Activated CD4-positive, alpha-beta T cell treated with anti-CD3 and anti-CD28 coated beads, Interleukin-2, amount 50 U/mL, for 16 hours (primary cell): Measurements from ENCODE around the gene C3orf20.

Source experiments
- DNase-seq: peaks from one replicate; pipeline ENCODE4 v3.0.0-alpha.2; 2020

Gene C3orf20

DNA sequence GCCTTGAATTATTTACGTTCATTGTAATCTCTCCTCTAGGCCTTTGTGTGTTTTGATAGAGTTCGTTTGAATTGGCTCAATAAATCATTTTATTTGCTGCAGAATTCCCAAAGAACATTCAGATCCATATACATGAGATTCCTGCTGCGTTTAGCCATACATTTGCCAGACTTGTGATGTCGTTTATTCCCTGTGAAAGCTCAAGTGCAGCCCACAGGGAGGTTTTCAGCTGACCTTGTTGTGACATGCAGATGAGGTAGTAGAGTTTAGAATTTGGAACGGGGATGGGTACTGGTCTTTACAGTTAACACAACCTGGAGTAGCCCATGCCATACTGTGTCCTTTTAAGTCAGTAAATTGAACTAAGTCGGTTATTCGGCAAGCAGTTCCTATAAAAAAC lies at the start of gene C3orf20:
TSS of gene C3orf20 (plus strand) at position 301 of the 400 bp plus-strand sequence. CDS start 7,573 bp downstream, outside the sequence.
- no peak for DNase-seq

- no peak for DNase-seq
Measured at GRCh38 chr3:14625443-14625842, 49.5 kb upstream of the C3orf20 start.

GRCh38 chr3:14627815-14628214 lies 47.1 kb upstream of the C3orf20 start:
- DNase-seq: no peak

- no peak for DNase-seq
Measured at GRCh38 chr3:14628406-14628805, 46.5 kb upstream of the C3orf20 start.

- DNase-seq: no peak
Measured at GRCh38 chr3:14630404-14631100, 44.4 kb upstream of the C3orf20 start.

DNA sequence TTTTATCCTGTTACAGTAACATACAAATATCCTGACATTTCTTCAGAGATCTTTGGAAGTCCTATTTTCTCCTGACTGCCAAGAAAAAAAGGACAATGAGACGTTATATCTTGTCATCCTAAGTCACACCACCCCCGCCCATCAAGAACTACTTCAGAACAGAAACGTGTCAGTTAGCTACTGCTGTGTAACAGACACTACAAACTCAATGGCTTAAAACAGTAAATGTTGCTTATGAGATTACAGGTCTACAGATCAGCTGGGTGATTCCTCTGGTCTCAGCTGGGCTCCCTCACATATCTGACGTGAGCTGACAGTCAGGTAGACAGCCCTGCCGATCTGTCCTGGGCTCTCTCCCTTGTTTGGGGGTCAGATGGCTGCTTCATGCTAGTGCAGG lies 43.8 kb upstream of the C3orf20 start:
- DNase-seq: no peak

GRCh38 chr3:14631687-14632441 lies 43.1 kb upstream of the C3orf20 start:
- no peak for DNase-seq

- no peak for DNase-seq
Measured at GRCh38 chr3:14632442-14632930, 42.5 kb upstream of the C3orf20 start.

DNA sequence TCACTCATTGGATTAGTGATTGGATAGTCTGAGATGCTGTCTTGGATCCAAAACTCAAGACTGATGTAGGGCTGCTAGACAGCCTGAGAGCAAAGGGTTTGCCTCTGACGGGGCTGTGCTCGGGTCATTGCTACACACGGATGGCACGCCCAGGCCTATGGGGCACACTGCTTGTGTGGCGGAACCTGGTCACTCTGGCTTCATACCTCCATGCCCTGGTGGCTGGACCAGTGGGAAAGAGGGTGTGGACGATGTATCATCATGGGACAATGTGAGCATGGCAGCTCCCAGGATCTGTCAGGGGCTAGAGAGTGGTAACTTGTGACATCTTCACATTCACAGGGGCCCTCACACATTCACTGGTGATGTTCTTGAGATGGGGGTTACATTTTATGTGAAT lies 41.5 kb upstream of the C3orf20 start:
- no peak for DNase-seq

- DNase-seq: peak; percentile 48
Measured at GRCh38 chr3:14633819-14634424, 41.0 kb upstream of the C3orf20 start.

DNA sequence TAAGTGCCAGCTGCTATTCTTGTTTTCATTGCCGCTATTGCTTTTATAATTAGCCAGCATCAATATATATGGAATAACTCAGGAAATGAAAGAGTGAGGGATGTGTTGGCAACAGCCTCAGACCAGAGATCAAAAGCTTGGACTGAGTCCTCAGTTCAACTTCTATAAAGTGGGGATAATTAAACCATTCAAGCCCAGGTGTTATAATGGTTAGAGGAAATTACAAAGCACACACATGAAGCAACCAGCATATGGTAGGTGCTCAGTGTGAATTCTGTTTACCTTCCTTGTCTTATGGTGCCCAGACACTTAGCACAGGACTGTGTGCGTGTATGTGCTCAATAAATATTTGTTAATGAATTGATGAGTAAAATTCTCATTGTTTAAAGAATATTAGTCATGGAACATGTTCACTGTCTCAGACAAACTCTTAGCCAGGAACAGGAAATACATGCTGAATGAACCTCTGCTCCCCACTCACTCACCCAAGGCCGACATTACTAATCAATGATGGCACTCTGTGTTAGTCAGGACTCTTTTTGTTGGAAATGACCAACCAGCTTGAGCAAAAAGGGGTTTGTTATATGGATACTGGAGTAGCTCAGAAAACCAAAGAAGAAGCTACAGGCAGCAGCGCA lies 40.1 kb upstream of the C3orf20 start:
- DNase-seq: no peak

GRCh38 chr3:14636496-14637087 lies 38.3 kb upstream of the C3orf20 start:
- DNase-seq: no peak

DNA sequence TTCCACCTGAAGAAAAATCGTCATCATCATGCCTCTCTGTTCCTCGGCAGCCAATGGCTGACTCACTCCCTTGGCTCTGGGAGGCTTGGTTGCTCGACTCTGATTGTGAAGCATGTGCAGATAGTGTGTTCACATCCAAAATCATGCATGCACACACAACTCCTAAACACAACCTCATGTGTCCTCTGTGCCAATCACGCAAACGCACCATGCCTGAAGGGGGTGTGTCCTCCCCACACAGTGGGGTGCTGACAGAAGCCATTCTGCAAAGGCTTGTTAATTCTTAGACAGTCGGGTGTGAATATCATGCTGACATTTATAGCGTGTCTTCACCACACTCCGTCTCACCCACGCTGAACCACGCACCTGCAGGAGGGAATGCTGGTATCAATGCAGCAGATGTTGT lies 34.8 kb upstream of the C3orf20 start:
- DNase-seq: no peak

- DNase-seq: no peak
Measured at GRCh38 chr3:14640734-14641133, 34.2 kb upstream of the C3orf20 start.

DNA sequence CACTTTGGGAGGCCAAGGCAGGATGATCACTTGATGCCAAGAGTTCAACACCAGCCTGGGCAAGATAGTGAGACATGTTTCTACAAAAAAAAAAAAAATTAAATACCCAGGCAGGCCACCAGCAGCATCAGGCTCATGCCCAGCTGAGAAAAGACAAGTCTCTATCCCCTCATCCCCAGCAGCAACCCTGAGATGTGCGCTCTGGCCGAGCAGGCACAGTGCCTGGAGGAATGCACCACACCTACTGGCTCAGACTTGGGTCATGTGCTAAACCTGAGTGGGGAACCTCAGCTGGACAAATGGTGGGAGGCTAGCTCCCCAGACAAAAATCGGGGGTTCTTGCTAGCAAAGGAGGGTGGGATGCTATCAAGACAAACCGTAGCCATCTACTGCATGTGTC lies 33.6 kb upstream of the C3orf20 start:
- DNase-seq: no peak

GRCh38 chr3:14645453-14645852 lies 29.5 kb upstream of the C3orf20 start:
- DNase-seq: no peak

GRCh38 chr3:14646131-14646573 lies 28.8 kb upstream of the C3orf20 start:
- DNase-seq: no peak

- no peak for DNase-seq
Measured at GRCh38 chr3:14646589-14647413, 28.1 kb upstream of the C3orf20 start.

DNA sequence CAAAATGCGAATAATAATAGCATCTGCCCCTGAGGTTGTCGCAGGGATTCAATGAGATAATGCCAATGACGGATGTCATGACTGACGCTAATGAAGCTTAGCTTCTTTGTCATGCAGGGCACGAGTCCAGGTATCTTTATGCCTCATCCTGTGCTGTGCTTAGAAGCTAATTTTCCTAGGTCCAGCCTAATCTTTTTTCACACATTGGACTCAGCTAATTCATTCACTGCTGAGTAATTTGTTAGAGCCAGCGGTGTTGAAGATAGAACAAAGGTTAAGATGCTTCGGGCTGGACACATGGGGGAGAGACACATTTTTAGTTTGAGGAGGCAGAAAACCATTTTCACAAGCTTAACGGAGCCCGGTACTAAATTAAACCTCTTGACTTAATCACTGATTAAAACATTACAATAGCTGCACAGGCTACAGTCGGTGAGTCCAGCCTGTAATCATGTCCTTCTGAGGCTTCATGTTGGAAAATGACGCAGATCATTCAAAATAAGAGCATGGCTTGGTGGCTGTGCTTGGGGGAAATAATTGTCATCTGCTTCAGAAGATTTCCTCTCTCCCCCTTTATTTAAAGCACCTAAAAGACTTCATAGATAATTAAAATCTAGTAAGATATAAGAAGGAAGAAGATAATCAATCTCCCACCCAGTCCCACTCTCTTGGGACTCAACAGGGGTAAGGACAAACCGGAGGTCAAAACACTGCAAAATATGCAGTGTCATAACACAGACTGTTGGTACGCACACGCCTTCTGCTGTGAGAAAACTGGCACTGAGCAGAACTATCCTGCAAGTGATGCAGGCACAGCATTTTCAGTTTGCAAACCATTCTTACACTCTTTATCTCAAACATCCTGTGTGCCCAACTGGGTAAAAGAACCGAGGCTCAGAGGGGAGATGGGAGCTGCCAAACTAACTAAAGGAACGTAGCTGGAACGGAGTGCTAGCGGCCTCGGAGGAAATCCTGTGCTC lies 26.7 kb upstream of the C3orf20 start:
- no peak for DNase-seq

GRCh38 chr3:14649466-14649865 lies 25.5 kb upstream of the C3orf20 start:
- no peak for DNase-seq

- DNase-seq: no peak
Measured at GRCh38 chr3:14650193-14650592, 24.7 kb upstream of the C3orf20 start.
